Smooth muscle cell (in vitro differentiated cells): ENCODE measurements around the gene ANXA1. TPM values are rescaled to one million over a fixed set of nuclear protein-coding genes. Genes with fewer than 3 reads are reported as not detected.

ENCODE experiments used
- DNase-seq: peaks from one replicate; lab custom pipeline; 2025; ENCODE audit not compliant: unreplicated experiment; lab: John Stamatoyannopoulos, UW
- H2AFZ ChIP-seq: fragments of 200-600 bp; sonication (generic); 2 replicates; pipeline ENCODE4 v1.6.0; 2016; ENCODE audit warnings: antibody characterized with exemption, low read depth, mild to moderate bottlenecking
- H3F3A ChIP-seq: fragments of 200-600 bp; sonication (generic); 2 replicates; pipeline ENCODE4 v1.6.0; 2017; ENCODE audit warnings: antibody characterized with exemption, low read depth
- H3K27ac ChIP-seq: fragments of 200-600 bp; sonication (generic); 2 replicates; pipeline ENCODE4 v1.5.1; 2016; ENCODE audit warnings: low read depth, mild to moderate bottlenecking
- H3K27me3 ChIP-seq: fragments of 200-600 bp; sonication (generic); 2 replicates; pipeline ENCODE4 v1.6.1; 2016; ENCODE audit warnings: low read depth, mild to moderate bottlenecking
- H3K36me3 ChIP-seq: fragments of 200-600 bp; sonication (generic); 2 replicates; pipeline ENCODE4 v1.5.1; 2016; ENCODE audit warnings: low read depth
- H3K4me1 ChIP-seq: fragments of 200-600 bp; sonication (generic); 2 replicates; pipeline ENCODE4 v1.5.1; 2016; ENCODE audit warnings: low read depth
- H3K4me2 ChIP-seq: fragments of 200-600 bp; sonication (generic); 2 replicates; pipeline ENCODE4 v1.6.0; 2016; ENCODE audit warnings: mild to moderate bottlenecking
- H3K4me3 ChIP-seq: fragments of 200-600 bp; sonication (generic); 2 replicates; pipeline ENCODE4 v1.5.1; 2016; ENCODE audit warnings: mild to moderate bottlenecking
- H3K79me2 ChIP-seq: fragments of 200-600 bp; sonication (generic); 2 replicates; pipeline ENCODE4 v1.6.0; 2016; ENCODE audit warnings: low read depth, mild to moderate bottlenecking
- H3K9ac ChIP-seq: fragments of 200-600 bp; sonication (generic); 2 replicates; pipeline ENCODE4 v1.6.0; 2016; ENCODE audit warnings: low read depth
- H3K9me3 ChIP-seq: fragments of 200-600 bp; sonication (generic); replicated peaks from 2 replicates; pipeline ENCODE4 v1.5.1; 2016; ENCODE audit warnings: low read depth
- H4K20me1 ChIP-seq: fragments of 200-600 bp; sonication (generic); 2 replicates; pipeline ENCODE4 v1.6.0; 2016; ENCODE audit warnings: low read depth
- WGBS: methylation state at CpG from one replicate; pipeline ENCODE4 v1.1.7; 2016; ENCODE audit warnings: low lambda C conversion rate; 5-methylcytosine and 5-hydroxymethylcytosine counted together
- polyA plus RNA-seq: library from polyadenylated mRNA; unstranded; fragments of >200 nt; fragmentation: Nextera tagmentation; extraction: Ambion mirVana; gene quantifications from 2 replicates; pipeline ENCODE4 v1.2.1, GENCODE V29; 2016
- total RNA-seq: library from RNA; depleted of rRNA; stranded (reverse); fragments of >200 nt; gene quantifications from 2 replicates; pipeline ENCODE4 v1.2.3, GENCODE V29; 2014
- TF ChIP-seq, protein P1 (sequence below): fragments of 200-600 bp; sonication (generic); IDR thresholded peaks from 2 replicates; pipeline ENCODE4 v1.5.1; 2017; ENCODE audit warnings: borderline replicate concordance, mild to moderate bottlenecking, antibody characterized with exemption; ENCODE audit not compliant: insufficient read depth, poor library complexity, severe bottlenecking

The ANXA1 gene
- total and polyA plus RNA-seq, 2 experiments from 2014 or later, result 266 to 967 TPM

DNA sequence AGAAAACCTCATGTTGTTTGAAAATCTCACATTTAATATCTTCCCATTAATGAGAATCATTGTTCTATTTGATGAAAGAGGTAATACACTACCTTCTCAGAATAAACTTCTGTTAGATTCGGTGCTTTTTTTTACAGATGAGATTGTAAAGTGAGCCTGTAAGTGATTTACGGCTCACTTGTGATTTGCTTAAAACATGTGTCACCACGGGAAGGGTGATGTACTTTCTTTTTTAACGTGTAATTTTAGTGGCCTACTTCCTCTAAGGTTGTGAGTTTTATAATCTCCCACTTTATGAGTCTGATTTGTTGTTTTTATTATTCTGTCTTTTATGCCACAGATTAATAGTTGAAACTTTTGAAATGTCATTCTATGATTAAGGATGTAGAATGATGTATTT, 15.9 kb downstream of the ANXA1 start:
- Histone ChIP-seq H3K9ac (no peak overlapping the region), H3K4me2 (no peak overlapping the region), H3K9me3 (no peaks in the 10 kb centered on the region), H3K4me1 (no peaks in the 10 kb centered on the region), H3F3A (peaks cover 32% of the 10 kb centered on the region), H2AFZ (no peak overlapping the region), H3K27me3 (no peaks in the 10 kb centered on the region), H3K27ac (peak overlapping the region; percentile 1), H4K20me1 (peaks cover 45% of the 10 kb centered on the region), H3K36me3 (peaks cover 47% of the 10 kb centered on the region), H3K4me3 (no peak overlapping the region), H3K79me2 (no peaks in the 10 kb centered on the region)
- WGBS, result 93% methylated on average over 4 of the region's 4 CpGs
- DNase-seq, result no peak
- TF ChIP-seq, protein P1, sequence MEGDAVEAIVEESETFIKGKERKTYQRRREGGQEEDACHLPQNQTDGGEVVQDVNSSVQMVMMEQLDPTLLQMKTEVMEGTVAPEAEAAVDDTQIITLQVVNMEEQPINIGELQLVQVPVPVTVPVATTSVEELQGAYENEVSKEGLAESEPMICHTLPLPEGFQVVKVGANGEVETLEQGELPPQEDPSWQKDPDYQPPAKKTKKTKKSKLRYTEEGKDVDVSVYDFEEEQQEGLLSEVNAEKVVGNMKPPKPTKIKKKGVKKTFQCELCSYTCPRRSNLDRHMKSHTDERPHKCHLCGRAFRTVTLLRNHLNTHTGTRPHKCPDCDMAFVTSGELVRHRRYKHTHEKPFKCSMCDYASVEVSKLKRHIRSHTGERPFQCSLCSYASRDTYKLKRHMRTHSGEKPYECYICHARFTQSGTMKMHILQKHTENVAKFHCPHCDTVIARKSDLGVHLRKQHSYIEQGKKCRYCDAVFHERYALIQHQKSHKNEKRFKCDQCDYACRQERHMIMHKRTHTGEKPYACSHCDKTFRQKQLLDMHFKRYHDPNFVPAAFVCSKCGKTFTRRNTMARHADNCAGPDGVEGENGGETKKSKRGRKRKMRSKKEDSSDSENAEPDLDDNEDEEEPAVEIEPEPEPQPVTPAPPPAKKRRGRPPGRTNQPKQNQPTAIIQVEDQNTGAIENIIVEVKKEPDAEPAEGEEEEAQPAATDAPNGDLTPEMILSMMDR, result no peak

DNA sequence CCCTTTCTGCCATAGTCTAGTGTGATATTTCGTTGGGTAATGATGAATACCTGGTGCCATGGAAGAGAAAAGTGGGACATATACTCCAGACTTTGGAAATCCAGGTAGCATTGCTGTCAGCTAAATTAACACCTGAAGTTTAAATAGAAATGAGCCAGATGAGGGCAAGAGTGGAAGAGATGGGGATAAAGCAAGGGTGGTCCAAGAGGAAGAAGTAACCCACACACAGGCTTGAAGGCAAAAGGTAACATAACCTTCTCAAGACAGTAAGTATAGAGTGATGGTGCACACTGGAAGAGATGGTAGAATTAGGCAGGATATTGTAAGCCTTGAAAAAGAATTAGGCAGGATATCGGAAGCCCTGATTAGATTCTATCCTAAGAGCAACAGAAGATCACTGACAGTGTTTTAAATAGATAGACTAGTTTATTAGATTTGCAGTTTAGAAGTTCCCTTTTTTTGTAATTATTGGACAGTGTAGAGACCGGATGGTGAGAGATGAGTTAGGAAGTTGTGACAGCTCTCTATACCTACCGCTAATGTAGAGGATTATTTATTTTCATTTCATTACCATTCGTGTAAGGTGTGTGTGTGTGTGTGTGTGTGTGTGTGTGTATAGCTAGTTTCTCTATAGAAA, 16.8 kb downstream of the ANXA1 start:
- peaks cover 42% of the 10 kb centered on the region for H4K20me1 ChIP-seq
- DNase-seq, result no peak
- H3K4me2 ChIP-seq, result no peak overlapping the region
- H3K36me3 ChIP-seq, result peaks cover 39% of the 10 kb centered on the region
- H3F3A ChIP-seq, result peaks cover 31% of the 10 kb centered on the region
- no peaks in the 10 kb centered on the region for H3K4me1 ChIP-seq
- no peaks in the 10 kb centered on the region for H3K79me2 ChIP-seq
- peak overlapping the region; percentile 1 for H3K27ac ChIP-seq
- no peak overlapping the region for H3K4me3 ChIP-seq
- H2AFZ ChIP-seq, result no peak overlapping the region
- H3K9me3 ChIP-seq, result no peaks in the 10 kb centered on the region
- TF ChIP-seq, protein P1, result no peak
- H3K27me3 ChIP-seq, result no peaks in the 10 kb centered on the region
- H3K9ac ChIP-seq, result no peak overlapping the region
- WGBS, result 96% methylated on average over 5 of the region's 5 CpGs

DNA sequence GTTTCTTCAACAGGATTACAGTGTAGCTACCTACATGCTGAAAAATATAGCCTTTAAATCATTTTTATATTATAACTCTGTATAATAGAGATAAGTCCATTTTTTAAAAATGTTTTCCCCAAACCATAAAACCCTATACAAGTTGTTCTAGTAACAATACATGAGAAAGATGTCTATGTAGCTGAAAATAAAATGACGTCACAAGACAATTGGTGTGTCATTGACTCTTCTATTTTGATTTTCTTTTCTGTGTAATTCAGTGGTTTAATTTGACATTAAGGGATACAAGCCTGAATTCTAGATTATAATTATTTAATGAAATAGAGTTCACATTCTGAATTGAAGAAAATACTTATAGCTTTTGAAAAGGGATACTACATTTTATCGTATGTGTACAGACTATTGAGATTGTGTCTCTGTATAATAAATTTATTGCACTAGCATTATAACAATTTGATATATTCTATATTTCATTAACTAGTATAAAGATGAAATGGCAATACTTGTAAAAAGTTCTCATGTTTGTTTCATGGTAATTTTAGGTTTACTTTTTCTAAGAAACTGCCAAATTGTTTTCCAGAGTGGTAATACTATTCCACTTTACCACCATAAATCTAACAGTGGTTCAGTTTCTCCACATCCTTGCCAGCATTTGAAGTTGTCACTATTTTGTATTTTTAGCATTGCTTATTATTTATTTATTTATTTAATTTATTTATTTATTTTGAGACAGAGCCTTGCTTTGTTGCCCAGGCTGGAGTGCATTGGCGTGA, 18.7 kb downstream of the ANXA1 start:
- peaks cover 28% of the 10 kb centered on the region for H3F3A ChIP-seq
- peaks cover 32% of the 10 kb centered on the region for H4K20me1 ChIP-seq
- H3K4me2 ChIP-seq, result no peak overlapping the region
- H3K79me2 ChIP-seq, result no peaks in the 10 kb centered on the region
- 98% methylated on average over 3 of the region's 3 CpGs for WGBS
- TF ChIP-seq, protein P1, result no peak
- no peaks in the 10 kb centered on the region for H3K9me3 ChIP-seq
- H3K9ac ChIP-seq, result no peak overlapping the region
- H3K27me3 ChIP-seq, result no peaks in the 10 kb centered on the region
- H2AFZ ChIP-seq, result no peak overlapping the region
- peaks cover 26% of the 10 kb centered on the region for H3K36me3 ChIP-seq
- H3K4me1 ChIP-seq, result no peaks in the 10 kb centered on the region
- no peak overlapping the region for H3K4me3 ChIP-seq
- no peak for DNase-seq
- no peak overlapping the region for H3K27ac ChIP-seq

DNA sequence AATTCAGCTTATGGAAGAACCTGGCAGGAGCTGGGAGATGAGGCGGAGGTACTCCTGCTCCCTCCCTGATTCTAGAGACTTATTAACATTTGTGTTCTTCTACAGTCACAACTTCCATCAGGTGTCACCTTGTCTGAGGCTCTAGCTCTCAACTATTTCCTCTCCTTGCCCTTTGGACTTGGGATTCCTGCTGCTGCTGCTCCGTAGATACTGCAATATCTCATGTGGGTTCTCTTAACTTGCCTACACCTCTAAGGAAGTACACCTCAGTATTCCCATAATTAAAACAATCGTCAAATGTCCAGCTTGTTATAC, 21.2 kb downstream of the ANXA1 start:
- WGBS, result 58% methylated on average over 3 of the region's 3 CpGs
- peak overlapping the region; percentile 16 for H3K27ac ChIP-seq

More for the DNA sequence above, 21.2 kb downstream of the ANXA1 start:
- Histone ChIP-seq H4K20me1 (peaks cover 15% of the 10 kb centered on the region), H3K4me2 (no peak overlapping the region), H3K79me2 (no peaks in the 10 kb centered on the region), H3F3A (peaks cover 16% of the 10 kb centered on the region), H3K4me1 (no peaks in the 10 kb centered on the region), H3K4me3 (no peak overlapping the region), H3K27me3 (no peaks in the 10 kb centered on the region), H3K36me3 (peaks cover under 1% of the 10 kb centered on the region), H2AFZ (no peak overlapping the region), H3K9me3 (no peaks in the 10 kb centered on the region), H3K9ac (no peak overlapping the region)
- TF ChIP-seq, protein P1, result no peak
- no peak for DNase-seq
